ENCODE measurements around the gene SKIC8.
A peak's percentile ranks its signal among the peaks of the same experiment; 100 is the strongest.

Gene SKIC8

GRCh38 chr15:78312957-78313356 is 13.5 kb upstream of the SKIC8 start:
- no peaks in the 10 kb centered on the region for H3K27me3 ChIP-seq
- H3K36me3 ChIP-seq = no peaks in the 10 kb centered on the region
- no peak overlapping the region for H3K4me3 ChIP-seq (ENCODE audit: low read depth, low read length)
- peaks cover 5% of the 10 kb centered on the region for H3K4me1 ChIP-seq
- TF ChIP-seq, protein P1, sequence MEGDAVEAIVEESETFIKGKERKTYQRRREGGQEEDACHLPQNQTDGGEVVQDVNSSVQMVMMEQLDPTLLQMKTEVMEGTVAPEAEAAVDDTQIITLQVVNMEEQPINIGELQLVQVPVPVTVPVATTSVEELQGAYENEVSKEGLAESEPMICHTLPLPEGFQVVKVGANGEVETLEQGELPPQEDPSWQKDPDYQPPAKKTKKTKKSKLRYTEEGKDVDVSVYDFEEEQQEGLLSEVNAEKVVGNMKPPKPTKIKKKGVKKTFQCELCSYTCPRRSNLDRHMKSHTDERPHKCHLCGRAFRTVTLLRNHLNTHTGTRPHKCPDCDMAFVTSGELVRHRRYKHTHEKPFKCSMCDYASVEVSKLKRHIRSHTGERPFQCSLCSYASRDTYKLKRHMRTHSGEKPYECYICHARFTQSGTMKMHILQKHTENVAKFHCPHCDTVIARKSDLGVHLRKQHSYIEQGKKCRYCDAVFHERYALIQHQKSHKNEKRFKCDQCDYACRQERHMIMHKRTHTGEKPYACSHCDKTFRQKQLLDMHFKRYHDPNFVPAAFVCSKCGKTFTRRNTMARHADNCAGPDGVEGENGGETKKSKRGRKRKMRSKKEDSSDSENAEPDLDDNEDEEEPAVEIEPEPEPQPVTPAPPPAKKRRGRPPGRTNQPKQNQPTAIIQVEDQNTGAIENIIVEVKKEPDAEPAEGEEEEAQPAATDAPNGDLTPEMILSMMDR (IDR thresholded peaks at IDR 0.05; ENCODE audit: low read depth, low read length) = no peak
- H3K9me3 ChIP-seq = no peaks in the 10 kb centered on the region
- DNase-seq = no peak

DNA sequence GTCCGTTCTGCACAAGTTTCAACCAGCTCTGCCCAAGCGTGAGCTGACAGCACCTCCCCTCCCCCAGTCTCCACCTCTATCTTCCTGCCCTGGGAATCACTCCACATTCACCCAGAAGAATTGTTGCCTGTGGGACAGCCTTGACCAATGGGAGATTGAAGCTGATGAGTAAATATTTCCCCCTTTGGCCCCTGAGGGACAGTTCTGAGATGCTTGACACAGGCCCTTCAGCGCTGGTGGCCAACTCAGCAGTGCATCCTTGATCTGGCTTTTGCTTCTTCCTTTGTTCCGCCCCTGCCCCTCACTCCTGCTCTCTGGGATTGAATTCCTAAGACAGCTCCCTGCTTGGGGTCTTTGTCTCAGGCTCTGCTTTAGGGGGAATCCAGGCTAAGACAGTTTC is 13.1 kb upstream of the SKIC8 start:
- TF ChIP-seq, protein P1 (IDR thresholded peaks at IDR 0.05; ENCODE audit: low read depth, low read length) = no peak
- H3K9me3 ChIP-seq = no peaks in the 10 kb centered on the region
- no peak overlapping the region for H3K4me3 ChIP-seq (ENCODE audit: low read depth, low read length)
- H3K4me1 ChIP-seq = peaks cover 5% of the 10 kb centered on the region
- no peak for DNase-seq
- no peaks in the 10 kb centered on the region for H3K36me3 ChIP-seq
- H3K27me3 ChIP-seq = no peaks in the 10 kb centered on the region

DNA sequence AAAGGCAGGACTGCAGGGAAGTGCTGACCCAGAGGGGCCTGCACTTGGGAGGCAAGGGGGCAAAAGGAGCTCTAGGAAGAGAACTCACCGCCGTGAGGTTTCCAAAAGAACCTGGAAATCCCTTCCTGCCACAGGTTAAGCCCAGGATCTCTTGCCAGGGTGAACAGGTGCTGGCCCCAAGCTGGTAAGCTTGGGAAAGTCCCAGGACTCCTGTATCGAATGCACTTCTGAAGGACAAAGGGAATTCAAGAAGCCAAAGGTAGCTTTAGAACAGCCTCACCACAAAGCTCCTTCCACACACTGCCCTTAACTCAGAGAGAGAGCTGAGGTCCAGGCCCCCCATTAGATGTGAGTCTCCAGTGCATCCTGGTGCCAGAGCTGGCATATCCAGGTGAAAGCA is 11.9 kb upstream of the SKIC8 start:
- Histone ChIP-seq H3K4me3 (ENCODE audit: low read depth, low read length) (no peak overlapping the region), H3K27me3 (no peaks in the 10 kb centered on the region), H3K4me1 (peaks cover 5% of the 10 kb centered on the region), H3K9me3 (no peaks in the 10 kb centered on the region), H3K36me3 (no peaks in the 10 kb centered on the region)
- no peak for DNase-seq
- TF ChIP-seq, protein P1 (IDR thresholded peaks at IDR 0.05; ENCODE audit: low read depth, low read length) = no peak

- no peaks in the 10 kb centered on the region for H3K36me3 ChIP-seq
- H3K27me3 ChIP-seq = no peaks in the 10 kb centered on the region
- peak overlapping the region; percentile 13; the same call in 1 of the 2 replicates for H3K4me3 ChIP-seq (ENCODE audit: low read depth, low read length)
- TF ChIP-seq, protein P1 (IDR thresholded peaks at IDR 0.05; ENCODE audit: low read depth, low read length) = peak; percentile 99
- H3K4me1 ChIP-seq = peaks cover 5% of the 10 kb centered on the region
- no peaks in the 10 kb centered on the region for H3K9me3 ChIP-seq
- peak; percentile 92 for DNase-seq
Measured at GRCh38 chr15:78308422-78309032, 9.1 kb upstream of the SKIC8 start.

GRCh38 chr15:78307976-78308375 is 8.6 kb upstream of the SKIC8 start:
- H3K4me3 ChIP-seq (ENCODE audit: low read depth, low read length) = no peak overlapping the region
- H3K9me3 ChIP-seq = no peaks in the 10 kb centered on the region
- TF ChIP-seq, protein P1 (IDR thresholded peaks at IDR 0.05; ENCODE audit: low read depth, low read length) = no peak
- peaks cover 5% of the 10 kb centered on the region for H3K4me1 ChIP-seq
- DNase-seq = no peak
- no peaks in the 10 kb centered on the region for H3K27me3 ChIP-seq
- H3K36me3 ChIP-seq = no peaks in the 10 kb centered on the region

GRCh38 chr15:78306176-78306774 is 6.9 kb upstream of the SKIC8 start:
- Histone ChIP-seq H3K9me3 (no peaks in the 10 kb centered on the region), H3K4me3 (ENCODE audit: low read depth, low read length) (no peak overlapping the region), H3K36me3 (no peaks in the 10 kb centered on the region), H3K4me1 (peaks cover 5% of the 10 kb centered on the region), H3K27me3 (no peaks in the 10 kb centered on the region)
- TF ChIP-seq, protein P1 (IDR thresholded peaks at IDR 0.05; ENCODE audit: low read depth, low read length) = no peak
- no peak for DNase-seq

Measured in BE2C (cell line).